CD4-positive, CD25-positive, alpha-beta regulatory T cell (primary cell): ENCODE results near the gene LCE6A. TPM values are rescaled to one million over a fixed set of nuclear protein-coding genes. Genes with fewer than 3 reads are reported as not detected.
A peak's percentile ranks its signal among the peaks of the same experiment; 100 is the strongest.

Experiments used
- ATAC-seq, 2 donors: fragments of 150-1000 bp; cut with Tn5 transposase; one replicate each; pipeline ENCODE4 v1.10.0; 2021; ENCODE audit warnings: low read depth in 2 of 2, moderate number of reproducible peaks in 2 of 2, moderate library complexity in 1 of 2
- DNase-seq, 3 donors: peaks; one replicate each; pipeline versions ENCODE4 v3.0.0 to v3.0.0-alpha.2; 2012 to 2022; ENCODE audit warnings: mixed read lengths in 1 of 3
- H3K27ac ChIP-seq: one replicate; pipeline ENCODE4 v1.7.0; 2013; ENCODE audit warnings: mild to moderate bottlenecking, low read length; ENCODE audit not compliant: insufficient read depth, poor library complexity, severe bottlenecking
- H3K27me3 ChIP-seq: one replicate; pipeline ENCODE4 v1.7.0; 2013; ENCODE audit warnings: low read length; ENCODE audit not compliant: control insufficient read depth, insufficient read depth
- H3K36me3 ChIP-seq: one replicate; pipeline ENCODE4 v1.7.0; 2013; ENCODE audit warnings: mild to moderate bottlenecking, low read length, moderate library complexity; ENCODE audit not compliant: control insufficient read depth, insufficient read depth
- H3K4me1 ChIP-seq: 2 replicates; pipeline ENCODE4 v1.7.0; 2013; ENCODE audit warnings: mild to moderate bottlenecking, low read length; ENCODE audit not compliant: insufficient read depth, control insufficient read depth, poor library complexity, severe bottlenecking
- H3K4me3 ChIP-seq: one replicate; pipeline ENCODE4 v1.7.0; 2013; ENCODE audit warnings: low read depth, mild to moderate bottlenecking, low read length, moderate library complexity
- H3K9me3 ChIP-seq, 2 experiments: 1 replicate in 1 of 2; 2 replicates in 1 of 2; pipeline ENCODE4 v1.7.0; 2013; ENCODE audit warnings: low read length in 2 of 2, mild to moderate bottlenecking in 1 of 2, moderate library complexity in 1 of 2; ENCODE audit not compliant: control insufficient read depth in 2 of 2
- H3K27ac Mint-ChIP-seq, 3 donors: one replicate each; pipeline ENCODE4 v1.8.0; 2020 to 2022; ENCODE audit warnings: mild to moderate bottlenecking in 3 of 3, mixed read lengths in 3 of 3, moderate library complexity in 2 of 3
- H3K27me3 Mint-ChIP-seq: one replicate; pipeline ENCODE4 v1.8.0; 2022; ENCODE audit warnings: mild to moderate bottlenecking, mixed read lengths
- H3K36me3 Mint-ChIP-seq: one replicate; pipeline ENCODE4 v1.8.0; 2020; ENCODE audit warnings: mixed read lengths
- H3K4me1 Mint-ChIP-seq, 4 donors: one replicate each; pipeline ENCODE4 v1.8.0; 2020 to 2022; ENCODE audit warnings: mixed read lengths in 4 of 4, mild to moderate bottlenecking in 1 of 4
- H3K4me3 Mint-ChIP-seq, 4 donors: one replicate each; pipeline ENCODE4 v1.8.0; 2020 to 2022; ENCODE audit warnings: mild to moderate bottlenecking in 4 of 4, mixed read lengths in 4 of 4, moderate library complexity in 3 of 4
- H3K9me3 Mint-ChIP-seq, 7 donors: one replicate each; pipeline ENCODE4 v1.8.0; 2020 to 2022; ENCODE audit warnings: mixed read lengths in 7 of 7, mild to moderate bottlenecking in 3 of 7, moderate library complexity in 2 of 7
- polyA plus RNA-seq, 4 donors: library from polyadenylated mRNA; unstranded; fragments of 300-500 nt; fragmentation: Illumina TruSeq; gene quantifications; one replicate each; pipeline ENCODE4 v1.2.3, GENCODE V29; 2021
- total RNA-seq: library from RNA; stranded (reverse); gene quantifications from one replicate; pipeline ENCODE4 v1.2.3, GENCODE V29; 2022

The LCE6A gene, protein sequence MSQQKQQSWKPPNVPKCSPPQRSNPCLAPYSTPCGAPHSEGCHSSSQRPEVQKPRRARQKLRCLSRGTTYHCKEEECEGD
- total RNA-seq, result not detected
- polyA plus RNA-seq, result not detected

- H3K4me3 ChIP-seq, result no peak within 1 kb of the TSS
- Mint-ChIP-seq H3K27ac (no peak within 1 kb of the TSS), H3K4me3 (no peak within 1 kb of the TSS), H3K9me3 (peaks cover 0 to 3% (median 0%) of the 10 kb centered on the region in 7 donors), H3K4me1 (no peaks in the 10 kb centered on the region), H3K36me3 (no peaks in the 10 kb centered on the region), H3K27me3 (peaks cover 27% of the 10 kb centered on the region)
- DNase-seq, result no peak
- no peaks in the 10 kb centered on the region for H3K9me3 ChIP-seq
- no peak for ATAC-seq
- H3K36me3 ChIP-seq, result no peaks in the 10 kb centered on the region
- H3K4me1 ChIP-seq, result no peaks in the 10 kb centered on the region
- peaks cover 10% of the 10 kb centered on the region for H3K27me3 ChIP-seq
- no peak within 1 kb of the TSS for H3K27ac ChIP-seq
Measured at GRCh38 chr1:152842556-152842955, at the start of gene LCE6A. LCE6A (plus strand) TSS chr1:152842856; CDS start chr1:152843521, 665 bp downstream.

DNA sequence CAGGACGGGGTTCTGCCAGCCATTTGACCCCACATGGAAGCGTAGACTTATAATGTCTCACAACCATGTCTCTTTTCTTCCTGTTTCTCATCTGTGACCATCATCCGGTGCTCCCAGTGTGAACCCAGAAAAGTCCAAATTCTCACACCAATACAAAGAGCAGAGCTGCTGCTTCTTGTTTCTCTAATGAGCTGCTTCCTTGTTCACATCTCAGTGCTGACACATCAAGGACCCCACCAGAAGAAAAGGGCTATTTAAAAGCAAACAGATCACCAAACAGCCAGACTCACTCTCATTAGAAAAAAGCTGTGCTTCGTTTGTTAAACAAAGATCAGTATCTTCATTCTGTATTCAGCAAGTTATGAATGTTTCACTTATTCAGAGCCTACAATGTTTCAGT is 47.0 kb upstream of the LCE6A start:
- H3K4me3 ChIP-seq, result no peak overlapping the region
- Mint-ChIP-seq H3K4me1 (no peaks in the 10 kb centered on the region), H3K9me3 (peaks cover 0 to 3% (median 0%) of the 10 kb centered on the region in 7 donors), H3K27me3 (peaks cover 21% of the 10 kb centered on the region), H3K27ac (no peak overlapping the region), H3K36me3 (no peaks in the 10 kb centered on the region), H3K4me3 (no peak overlapping the region)
- no peak for DNase-seq
- ATAC-seq, result no peak
- no peaks in the 10 kb centered on the region for H3K9me3 ChIP-seq
- no peak overlapping the region for H3K27ac ChIP-seq
- H3K27me3 ChIP-seq, result no peaks in the 10 kb centered on the region
- no peaks in the 10 kb centered on the region for H3K4me1 ChIP-seq
- no peaks in the 10 kb centered on the region for H3K36me3 ChIP-seq

GRCh38 chr1:152796421-152796820 is 46.2 kb upstream of the LCE6A start, which contains the start of gene LCE1D:
LCE1D (plus strand) TSS chr1:152796721; CDS start chr1:152797795, 1,074 bp downstream.
- H3K27me3 ChIP-seq, result no peaks in the 10 kb centered on the region
- ATAC-seq (no peak), DNase-seq (no peak)
- Mint-ChIP-seq H3K4me3 (no peak within 1 kb of the TSS), H3K9me3 (peaks cover 0 to 3% (median 0%) of the 10 kb centered on the region in 7 donors), H3K27me3 (peaks cover 21% of the 10 kb centered on the region), H3K36me3 (no peaks in the 10 kb centered on the region), H3K4me1 (no peaks in the 10 kb centered on the region), H3K27ac (no peak within 1 kb of the TSS)
- no peaks in the 10 kb centered on the region for H3K9me3 ChIP-seq
- no peaks in the 10 kb centered on the region for H3K4me1 ChIP-seq
- no peak within 1 kb of the TSS for H3K4me3 ChIP-seq
- no peak within 1 kb of the TSS for H3K27ac ChIP-seq
- H3K36me3 ChIP-seq, result no peaks in the 10 kb centered on the region

- H3K27me3 ChIP-seq, result peaks cover 6% of the 10 kb centered on the region
- Mint-ChIP-seq H3K9me3 (peaks cover 0 to 3% (median 0%) of the 10 kb centered on the region in 7 donors), H3K27me3 (peaks cover 36% of the 10 kb centered on the region), H3K4me1 (no peaks in the 10 kb centered on the region), H3K36me3 (no peaks in the 10 kb centered on the region), H3K27ac (no peak overlapping the region), H3K4me3 (no peak overlapping the region)
- no peak overlapping the region for H3K4me3 ChIP-seq
- no peak overlapping the region for H3K27ac ChIP-seq
- no peak for ATAC-seq
- H3K9me3 ChIP-seq, result no peaks in the 10 kb centered on the region
- H3K36me3 ChIP-seq, result no peaks in the 10 kb centered on the region
- no peaks in the 10 kb centered on the region for H3K4me1 ChIP-seq
- no peak for DNase-seq
Measured at GRCh38 chr1:152801333-152801732, 41.3 kb upstream of the LCE6A start.

DNA sequence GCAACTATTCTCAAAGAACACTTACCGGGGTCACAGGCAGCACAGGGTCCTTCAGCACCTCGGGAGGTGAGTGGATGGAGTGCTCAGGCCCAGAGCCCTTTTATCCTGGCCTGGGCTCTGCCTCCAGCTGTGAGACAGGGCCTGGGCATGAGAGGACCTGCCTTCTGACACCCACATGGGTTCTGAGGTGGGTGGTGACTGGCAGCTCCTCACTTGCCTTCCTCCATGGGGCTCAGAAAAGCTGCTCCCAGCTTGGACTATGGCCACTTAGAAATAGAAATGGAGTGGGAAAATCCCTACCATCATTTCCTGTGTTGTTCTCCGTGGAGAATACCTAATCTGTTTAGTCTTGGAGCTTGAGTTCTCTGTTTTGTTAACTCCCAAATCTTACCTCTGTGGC is 36.1 kb upstream of the LCE6A start, which contains the start of gene LCE1C:
Gene LCE1C, minus strand, starts transcription at position 76 of the 400 bp plus-strand sequence. CDS start 1,173 bp downstream, outside the sequence.
- no peak for DNase-seq
- Mint-ChIP-seq H3K4me3 (no peak within 1 kb of the TSS), H3K9me3 (peaks cover 0 to 3% (median 0%) of the 10 kb centered on the region in 7 donors), H3K4me1 (no peaks in the 10 kb centered on the region), H3K36me3 (no peaks in the 10 kb centered on the region), H3K27ac (peak within 1 kb of the TSS in 1 of 3 donors; percentile 20), H3K27me3 (peaks cover 21% of the 10 kb centered on the region)
- Histone ChIP-seq H3K4me1 (no peaks in the 10 kb centered on the region), H3K27ac (no peak within 1 kb of the TSS), H3K4me3 (no peak within 1 kb of the TSS), H3K36me3 (no peaks in the 10 kb centered on the region), H3K9me3 (no peaks in the 10 kb centered on the region), H3K27me3 (peaks cover 7% of the 10 kb centered on the region)
- ATAC-seq, result no peak

GRCh38 chr1:152811050-152811449 is 31.6 kb upstream of the LCE6A start:
- Histone ChIP-seq H3K4me3 (no peak overlapping the region), H3K27me3 (peaks cover 4% of the 10 kb centered on the region), H3K4me1 (no peaks in the 10 kb centered on the region), H3K36me3 (no peaks in the 10 kb centered on the region), H3K9me3 (no peaks in the 10 kb centered on the region), H3K27ac (no peak overlapping the region)
- Mint-ChIP-seq H3K9me3 (peaks cover 0 to 5% (median 0%) of the 10 kb centered on the region in 7 donors), H3K4me1 (no peaks in the 10 kb centered on the region), H3K4me3 (no peak overlapping the region), H3K27me3 (peaks cover 5% of the 10 kb centered on the region), H3K27ac (no peak overlapping the region), H3K36me3 (no peaks in the 10 kb centered on the region)
- DNase-seq, result no peak
- ATAC-seq, result no peak

GRCh38 chr1:152811671-152812070 is 31.0 kb upstream of the LCE6A start, which contains the start of gene LCE1B:
LCE1B (plus strand) TSS chr1:152811971; CDS start chr1:152812447, 476 bp downstream.
- Histone ChIP-seq H3K9me3 (no peaks in the 10 kb centered on the region), H3K4me1 (no peaks in the 10 kb centered on the region), H3K4me3 (no peak within 1 kb of the TSS), H3K27ac (no peak within 1 kb of the TSS), H3K27me3 (peaks cover 2% of the 10 kb centered on the region), H3K36me3 (no peaks in the 10 kb centered on the region)
- peaks cover 0 to 5% (median 0%) of the 10 kb centered on the region in 7 donors for H3K9me3 Mint-ChIP-seq
- DNase-seq (no peak), ATAC-seq (no peak)
- H3K27me3 Mint-ChIP-seq, result peaks cover 4% of the 10 kb centered on the region
- H3K4me1 Mint-ChIP-seq, result no peaks in the 10 kb centered on the region
- no peaks in the 10 kb centered on the region for H3K36me3 Mint-ChIP-seq
- H3K4me3 Mint-ChIP-seq, result no peak within 1 kb of the TSS
- no peak within 1 kb of the TSS for H3K27ac Mint-ChIP-seq

GRCh38 chr1:152817309-152817708 is 25.3 kb upstream of the LCE6A start:
- no peaks in the 10 kb centered on the region for H3K27me3 ChIP-seq
- peaks cover 4% of the 10 kb centered on the region for H3K27me3 Mint-ChIP-seq
- no peaks in the 10 kb centered on the region for H3K36me3 ChIP-seq
- peaks cover 0 to 5% (median 0%) of the 10 kb centered on the region in 7 donors for H3K9me3 Mint-ChIP-seq
- no peak for DNase-seq
- H3K4me3 ChIP-seq, result no peak overlapping the region
- no peaks in the 10 kb centered on the region for H3K9me3 ChIP-seq
- H3K27ac ChIP-seq, result no peak overlapping the region
- H3K4me1 ChIP-seq, result no peaks in the 10 kb centered on the region
- no peak for ATAC-seq
- no peaks in the 10 kb centered on the region for H3K36me3 Mint-ChIP-seq
- H3K4me1 Mint-ChIP-seq, result no peaks in the 10 kb centered on the region
- H3K4me3 Mint-ChIP-seq, result no peak overlapping the region
- H3K27ac Mint-ChIP-seq, result no peak overlapping the region
